Astrocyte (in vitro differentiated cells and primary cell): ENCODE measurements around the gene CRACR2A. TPM values are rescaled to one million over a fixed set of nuclear protein-coding genes. Genes with fewer than 3 reads are reported as not detected.

Experiments
- DNase-seq: peaks from one replicate; pipeline ENCODE4 v3.0.0-alpha.2; 2010; ENCODE audit warnings: low read depth
- FAIRE-seq: peaks from 2 replicates; lab custom pipeline; 2011; peaks lifted over from hg19 to GRCh38; lab: Jason Lieb, UNC
- H2AFZ ChIP-seq: 2 replicates; pipeline ENCODE4 v1.6.0; 2012; ENCODE audit warnings: low read depth, low read length, inconsistent platforms
- H3K27ac ChIP-seq: 2 replicates; pipeline ENCODE4 v1.5.1; 2011; ENCODE audit warnings: low read depth, low read length, inconsistent platforms
- H3K27me3 ChIP-seq: 2 replicates; pipeline ENCODE4 v1.6.0; 2011; ENCODE audit warnings: low read length, inconsistent platforms; ENCODE audit not compliant: insufficient read depth
- H3K36me3 ChIP-seq: 2 replicates; pipeline ENCODE4 v1.5.1; 2011; ENCODE audit warnings: low read length, inconsistent platforms; ENCODE audit not compliant: insufficient read depth
- H3K4me1 ChIP-seq: 2 replicates; pipeline ENCODE4 v1.5.1; 2011; ENCODE audit warnings: low read length, inconsistent platforms; ENCODE audit not compliant: insufficient read depth
- H3K4me2 ChIP-seq: 2 replicates; pipeline ENCODE4 v1.6.0; 2012; ENCODE audit warnings: low read length, inconsistent platforms
- H3K4me3 ChIP-seq: 2 replicates; pipeline ENCODE4 v1.5.1; 2011; ENCODE audit warnings: low read depth, mild to moderate bottlenecking, low read length, inconsistent platforms; ENCODE audit not compliant: insufficient read depth
- H3K79me2 ChIP-seq: 2 replicates; pipeline ENCODE4 v1.6.0; 2012; ENCODE audit warnings: mild to moderate bottlenecking, low read length, inconsistent platforms; ENCODE audit not compliant: insufficient read depth
- H3K9ac ChIP-seq: 2 replicates; pipeline ENCODE4 v1.6.0; 2012; ENCODE audit warnings: mild to moderate bottlenecking, low read length, inconsistent platforms
- H3K9me3 ChIP-seq: 2 replicates; pipeline ENCODE4 v1.5.1; 2012; ENCODE audit warnings: low read depth, mild to moderate bottlenecking, low read length, inconsistent platforms; ENCODE audit not compliant: insufficient read depth
- H4K20me1 ChIP-seq: 2 replicates; pipeline ENCODE4 v1.6.0; 2012; ENCODE audit warnings: low read length, inconsistent platforms; ENCODE audit not compliant: insufficient read depth
- H3K27ac Mint-ChIP-seq: one replicate; pipeline ENCODE4 v1.8.0; 2021; ENCODE audit warnings: mild to moderate bottlenecking, mixed read lengths; ENCODE audit not compliant: unreplicated experiment
- H3K27me3 Mint-ChIP-seq: one replicate; pipeline ENCODE4 v1.8.0; 2021; ENCODE audit warnings: low read depth, mixed read lengths; ENCODE audit not compliant: unreplicated experiment
- H3K36me3 Mint-ChIP-seq: one replicate; pipeline ENCODE4 v1.8.0; 2021; ENCODE audit warnings: low read depth, mixed read lengths; ENCODE audit not compliant: unreplicated experiment
- H3K4me1 Mint-ChIP-seq: one replicate; pipeline ENCODE4 v1.8.0; 2021; ENCODE audit warnings: low read depth, mixed read lengths; ENCODE audit not compliant: unreplicated experiment
- H3K4me3 Mint-ChIP-seq: one replicate; pipeline ENCODE4 v1.8.0; 2021; ENCODE audit warnings: mild to moderate bottlenecking, moderate library complexity, mixed read lengths; ENCODE audit not compliant: unreplicated experiment
- H3K9me3 Mint-ChIP-seq: one replicate; pipeline ENCODE4 v1.8.0; 2021; ENCODE audit warnings: mild to moderate bottlenecking, mixed read lengths; ENCODE audit not compliant: unreplicated experiment
- CTCF ChIP-seq: IDR thresholded peaks from 2 replicates; pipeline ENCODE4 v1.5.1; 2011; ENCODE audit warnings: low read depth, mild to moderate bottlenecking, inconsistent platforms, low read length, moderate library complexity; ENCODE audit not compliant: insufficient read depth
- EZH2 ChIP-seq: IDR thresholded peaks from 2 replicates; pipeline ENCODE4 v1.6.1; 2012; ENCODE audit warnings: mild to moderate bottlenecking, low read length, inconsistent platforms; ENCODE audit not compliant: insufficient read depth
- total RNA-seq: library from RNA; stranded (reverse); gene quantifications from 2 replicates; pipeline ENCODE4 v1.2.1, GENCODE V29; 2021

The CRACR2A gene
- total RNA-seq, 1 donor from 2014 or later = 1.5 TPM

DNA sequence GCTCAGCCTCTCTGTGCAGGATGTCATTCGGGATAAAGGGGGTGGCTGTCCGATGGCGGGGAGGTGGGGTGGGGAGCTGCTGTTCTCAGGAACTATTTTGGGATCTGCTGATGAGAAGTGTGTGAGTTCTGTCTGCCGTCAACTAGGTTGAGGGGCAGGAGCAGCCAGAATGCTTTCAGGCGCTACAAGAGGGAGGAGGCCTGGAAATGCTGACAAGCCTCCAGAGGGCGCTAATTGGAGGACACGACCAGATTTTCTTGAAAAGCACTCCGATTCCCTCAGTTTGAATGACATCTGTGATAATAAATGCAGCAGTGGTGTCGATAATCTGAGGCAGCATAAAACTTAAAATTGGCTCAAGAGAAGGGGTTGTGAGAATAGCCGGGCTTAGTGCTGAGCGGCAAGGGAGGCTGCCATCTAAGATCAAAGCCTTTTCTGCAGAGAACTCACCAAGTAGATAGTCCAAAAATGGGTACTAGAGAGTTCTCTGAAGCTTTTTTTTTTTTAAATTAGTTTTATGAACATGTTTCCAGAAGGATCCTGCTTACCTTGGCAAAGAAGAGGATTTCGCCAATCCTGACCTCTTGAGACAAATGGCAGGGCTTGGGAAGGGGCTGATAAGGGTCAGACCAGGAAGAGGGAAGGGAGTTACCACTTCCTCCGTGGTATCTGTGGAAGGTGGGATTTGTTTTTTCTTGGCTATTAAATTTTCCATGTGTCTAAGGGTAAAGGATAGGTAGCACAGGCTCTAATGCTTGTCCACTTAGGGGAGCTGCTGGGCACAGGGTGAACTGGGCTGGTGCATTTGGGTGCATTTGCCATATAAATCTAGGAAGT lies 94.4 kb downstream of the CRACR2A start:
- no peak for DNase-seq
- no peak overlapping the region for H2AFZ ChIP-seq
- no peak for FAIRE-seq
- no peaks in the 10 kb centered on the region for H3K79me2 ChIP-seq
- no peak overlapping the region for H3K4me2 ChIP-seq
- peak; percentile 46 for TF ChIP-seq CTCF
- TF ChIP-seq EZH2 = no peak
- H3K9ac ChIP-seq = no peak overlapping the region
- no peaks in the 10 kb centered on the region for H3K27me3 ChIP-seq
- Mint-ChIP-seq H3K36me3 (peaks cover 5% of the 10 kb centered on the region), H3K27ac (no peak overlapping the region), H3K4me3 (no peak overlapping the region), H3K9me3 (no peaks in the 10 kb centered on the region), H3K27me3 (peaks cover 73% of the 10 kb centered on the region), H3K4me1 (peaks cover 3% of the 10 kb centered on the region)
- no peaks in the 10 kb centered on the region for H3K9me3 ChIP-seq
- no peaks in the 10 kb centered on the region for H4K20me1 ChIP-seq
- no peak overlapping the region for H3K27ac ChIP-seq
- no peak overlapping the region for H3K4me3 ChIP-seq
- H3K4me1 ChIP-seq = no peaks in the 10 kb centered on the region
- no peaks in the 10 kb centered on the region for H3K36me3 ChIP-seq

DNA sequence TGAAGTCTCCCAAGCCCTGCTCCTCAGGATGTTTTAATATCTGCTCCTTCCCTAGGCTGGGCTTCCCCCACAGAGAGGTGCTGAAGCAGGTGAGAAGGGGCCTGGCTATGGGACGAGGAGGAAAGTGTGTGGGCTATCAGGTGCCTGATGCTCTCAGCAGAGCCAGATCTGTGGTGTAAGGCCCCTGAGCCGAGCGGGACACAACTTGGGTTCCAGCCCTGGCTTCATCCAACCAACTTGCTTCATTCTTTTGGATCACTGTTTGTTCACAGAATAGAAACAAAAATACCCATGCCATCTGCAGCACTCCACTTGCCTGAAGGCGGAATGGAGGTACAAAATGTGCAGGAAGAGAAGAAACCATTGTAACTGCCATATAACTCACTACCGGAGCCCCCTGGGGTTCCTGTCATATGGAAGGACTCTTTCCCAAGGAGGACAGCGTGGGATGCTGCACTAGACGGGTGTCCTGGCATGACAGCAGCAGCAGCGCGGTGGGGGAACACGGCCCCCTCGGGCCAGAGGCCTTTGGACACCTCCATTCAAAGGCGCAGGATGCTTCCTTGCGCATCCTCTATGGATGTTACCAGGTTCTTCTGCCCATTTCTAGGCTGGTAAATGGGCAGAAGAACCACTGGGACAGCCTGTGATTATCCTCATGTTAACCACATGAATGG lies 95.8 kb downstream of the CRACR2A start:
- no peaks in the 10 kb centered on the region for H3K9me3 ChIP-seq
- TF ChIP-seq EZH2 (no peak), CTCF (no peak)
- H3K27me3 ChIP-seq = no peaks in the 10 kb centered on the region
- no peaks in the 10 kb centered on the region for H3K79me2 ChIP-seq
- no peak overlapping the region for H3K4me3 ChIP-seq
- no peak for FAIRE-seq
- no peak overlapping the region for H2AFZ ChIP-seq
- no peak overlapping the region for H3K27ac ChIP-seq
- no peaks in the 10 kb centered on the region for H3K4me1 ChIP-seq
- H3K9ac ChIP-seq = no peak overlapping the region
- Mint-ChIP-seq H3K36me3 (peaks cover 5% of the 10 kb centered on the region), H3K27ac (no peak overlapping the region), H3K27me3 (peaks cover 71% of the 10 kb centered on the region), H3K4me3 (no peak overlapping the region), H3K9me3 (no peaks in the 10 kb centered on the region), H3K4me1 (peaks cover 3% of the 10 kb centered on the region)
- no peak for DNase-seq
- no peak overlapping the region for H3K4me2 ChIP-seq
- no peaks in the 10 kb centered on the region for H3K36me3 ChIP-seq
- H4K20me1 ChIP-seq = no peaks in the 10 kb centered on the region
